SK-N-SH treated with all-trans-retinoic acid at 6 μM for 48 hours (cell line): ENCODE results near the gene GRK5.

ENCODE experiments used
- ATAC-seq: fragments of 200-7000 bp; cut with Tn5 transposase; 3 replicates; pipeline ENCODE4 v1.9.1; 2020; ENCODE audit warnings: mild to moderate bottlenecking, moderate library complexity
- ARNTL ChIP-seq: fragments of 450-650 bp; formaldehyde crosslinking; IDR thresholded peaks from 2 replicates; pipeline ENCODE4 v1.5.0; 2020; ENCODE audit warnings: low read depth, mild to moderate bottlenecking, moderate library complexity, borderline replicate concordance
- BACH2 ChIP-seq: fragments of 250-450 bp; sonication (Bioruptor Pico); IDR thresholded peaks from 2 replicates; pipeline ENCODE4 v1.9.0; 2021; ENCODE audit warnings: mild to moderate bottlenecking, borderline replicate concordance
- CSDC2 ChIP-seq: fragments of 250-450 bp; sonication (Bioruptor Pico); IDR thresholded peaks from 2 replicates; pipeline ENCODE4 v1.5.0; 2020; ENCODE audit warnings: mild to moderate bottlenecking, moderate library complexity
- CSRNP3 ChIP-seq: fragments of 250-450 bp; sonication (Bioruptor Pico); IDR thresholded peaks from 2 replicates; pipeline ENCODE4 v1.5.1; 2021; ENCODE audit warnings: mild to moderate bottlenecking, moderate library complexity
- ESRRG ChIP-seq: fragments of 250-450 bp; sonication (Bioruptor Pico); IDR thresholded peaks from 2 replicates; pipeline ENCODE4 v1.6.1; 2021; ENCODE audit warnings: mild to moderate bottlenecking
- GLIS3 ChIP-seq: fragments of 250-450 bp; sonication (Bioruptor Pico); IDR thresholded peaks from 2 replicates; pipeline ENCODE4 v1.5.0; 2020; ENCODE audit warnings: mild to moderate bottlenecking, moderate library complexity
- ISL1 ChIP-seq: fragments of 250-450 bp; sonication (Bioruptor Pico); IDR thresholded peaks from 2 replicates; pipeline ENCODE4 v2.1.2; 2022; ENCODE audit warnings: mild to moderate bottlenecking, moderate library complexity
- OSR1 ChIP-seq: fragments of 250-450 bp; sonication (Bioruptor Pico); IDR thresholded peaks from 2 replicates; pipeline ENCODE4 v1.8.0; 2022; ENCODE audit warnings: moderate library complexity, mild to moderate bottlenecking, inconsistent platforms
- PPARA ChIP-seq: fragments of 250-450 bp; sonication (Bioruptor Pico); IDR thresholded peaks from 2 replicates; pipeline ENCODE4 v1.5.0; 2020; ENCODE audit warnings: mild to moderate bottlenecking, borderline replicate concordance
- RARB ChIP-seq: fragments of 250-450 bp; sonication (Bioruptor Pico); IDR thresholded peaks from 2 replicates; pipeline ENCODE4 v1.8.0; 2021; ENCODE audit warnings: mild to moderate bottlenecking, moderate library complexity
- SNAI2 ChIP-seq: fragments of 250-450 bp; sonication (Bioruptor Pico); IDR thresholded peaks from 2 replicates; pipeline ENCODE4 v1.5.0; 2020; ENCODE audit warnings: mild to moderate bottlenecking, moderate library complexity
- TCF4 ChIP-seq: fragments of 250-450 bp; sonication (Bioruptor Pico); IDR thresholded peaks from 2 replicates; pipeline ENCODE4 v1.8.0; 2021; ENCODE audit warnings: mild to moderate bottlenecking, moderate library complexity, borderline replicate concordance
- TOX ChIP-seq: fragments of 250-450 bp; sonication (Bioruptor Pico); IDR thresholded peaks from 2 replicates; pipeline ENCODE4 v1.8.0; 2021; ENCODE audit warnings: mild to moderate bottlenecking, moderate library complexity, borderline replicate concordance
- ZC3H10 ChIP-seq: fragments of 250-450 bp; sonication (Bioruptor Pico); IDR thresholded peaks from 2 replicates; pipeline ENCODE4 v1.5.1; 2021; ENCODE audit warnings: mild to moderate bottlenecking, moderate library complexity
- ZFP3 ChIP-seq: fragments of 250-450 bp; sonication (Bioruptor Pico); IDR thresholded peaks from 2 replicates; pipeline ENCODE4 v1.5.0; 2020; ENCODE audit warnings: mild to moderate bottlenecking, moderate library complexity
- ZFP30 ChIP-seq: fragments of 450-650 bp; formaldehyde crosslinking; IDR thresholded peaks from 2 replicates; pipeline ENCODE4 v1.5.0; 2022; ENCODE audit warnings: mild to moderate bottlenecking, moderate library complexity
- ZNF565 ChIP-seq: fragments of 450-650 bp; formaldehyde crosslinking; conservative IDR thresholded peaks from 2 replicates; pipeline ENCODE4 v1.5.0; 2020; ENCODE audit warnings: low read depth, mild to moderate bottlenecking, moderate library complexity
- ZNF70 ChIP-seq: fragments of 450-650 bp; formaldehyde crosslinking; IDR thresholded peaks from 2 replicates; pipeline ENCODE4 v1.5.0; 2020; ENCODE audit warnings: mild to moderate bottlenecking, moderate library complexity
- TF ChIP-seq, protein P1 (sequence below): fragments of 250-450 bp; sonication (Bioruptor Pico); IDR thresholded peaks from 2 replicates; pipeline ENCODE4 v1.8.0; 2020; ENCODE audit warnings: mild to moderate bottlenecking, moderate library complexity, borderline replicate concordance
- TF ChIP-seq, protein P2 (sequence below): fragments of 250-450 bp; sonication (Bioruptor Pico); IDR thresholded peaks from 2 replicates; pipeline ENCODE4 v1.5.0; 2020; ENCODE audit warnings: mild to moderate bottlenecking, moderate library complexity

The GRK5 gene

DNA sequence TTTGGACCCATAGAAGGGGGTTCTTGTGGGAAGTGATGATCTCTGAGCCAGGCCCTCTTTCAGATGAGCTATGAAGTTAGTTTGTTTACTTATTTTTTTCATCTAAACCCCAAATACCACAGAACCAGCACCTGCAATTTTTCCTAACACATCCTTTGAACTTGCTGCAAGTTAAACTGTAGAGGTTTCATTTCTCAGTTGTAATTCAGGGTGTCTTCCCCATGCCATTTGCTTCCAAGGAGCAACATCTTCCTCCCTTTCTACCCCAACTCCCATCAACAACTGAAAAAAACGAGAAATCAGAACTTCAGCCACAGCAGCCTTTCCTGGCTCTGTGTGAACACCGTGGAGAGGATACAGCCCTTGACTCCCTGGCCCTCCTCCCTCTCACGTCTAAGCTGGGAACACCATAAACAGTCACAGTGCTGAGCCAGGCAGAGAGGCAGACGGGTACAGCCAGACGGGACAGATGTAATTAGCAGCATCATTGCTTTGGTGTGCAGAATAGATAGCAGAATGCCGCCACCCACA is 271.5 kb downstream of the GRK5 start:
- ATAC-seq, result peak; percentile 66; the same call in 2 of the 3 replicates
- no peak for TF ChIP-seq ZFP30 (CRISPR knock-in tag)
- no peak for TF ChIP-seq CSRNP3
- TF ChIP-seq ARNTL (CRISPR knock-in tag), result no peak
- no peak for TF ChIP-seq ISL1
- TF ChIP-seq OSR1, result no peak
- TF ChIP-seq PPARA (CRISPR knock-in tag), result no peak
- no peak for TF ChIP-seq ZFP3 (CRISPR knock-in tag)
- no peak for TF ChIP-seq ZNF565 (CRISPR knock-in tag)
- no peak for TF ChIP-seq ZC3H10 (CRISPR knock-in tag)
- no peak for TF ChIP-seq SNAI2 (CRISPR knock-in tag)
- TF ChIP-seq, protein P1, sequence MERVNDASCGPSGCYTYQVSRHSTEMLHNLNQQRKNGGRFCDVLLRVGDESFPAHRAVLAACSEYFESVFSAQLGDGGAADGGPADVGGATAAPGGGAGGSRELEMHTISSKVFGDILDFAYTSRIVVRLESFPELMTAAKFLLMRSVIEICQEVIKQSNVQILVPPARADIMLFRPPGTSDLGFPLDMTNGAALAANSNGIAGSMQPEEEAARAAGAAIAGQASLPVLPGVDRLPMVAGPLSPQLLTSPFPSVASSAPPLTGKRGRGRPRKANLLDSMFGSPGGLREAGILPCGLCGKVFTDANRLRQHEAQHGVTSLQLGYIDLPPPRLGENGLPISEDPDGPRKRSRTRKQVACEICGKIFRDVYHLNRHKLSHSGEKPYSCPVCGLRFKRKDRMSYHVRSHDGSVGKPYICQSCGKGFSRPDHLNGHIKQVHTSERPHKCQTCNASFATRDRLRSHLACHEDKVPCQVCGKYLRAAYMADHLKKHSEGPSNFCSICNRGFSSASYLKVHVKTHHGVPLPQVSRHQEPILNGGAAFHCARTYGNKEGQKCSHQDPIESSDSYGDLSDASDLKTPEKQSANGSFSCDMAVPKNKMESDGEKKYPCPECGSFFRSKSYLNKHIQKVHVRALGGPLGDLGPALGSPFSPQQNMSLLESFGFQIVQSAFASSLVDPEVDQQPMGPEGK (CRISPR knock-in tag), result no peak
- no peak for TF ChIP-seq TCF4
- TF ChIP-seq TOX, result no peak
- TF ChIP-seq RARB, result no peak
- TF ChIP-seq ZNF70 (CRISPR knock-in tag), result no peak
- no peak for TF ChIP-seq ESRRG (CRISPR knock-in tag)
- TF ChIP-seq, protein P2, sequence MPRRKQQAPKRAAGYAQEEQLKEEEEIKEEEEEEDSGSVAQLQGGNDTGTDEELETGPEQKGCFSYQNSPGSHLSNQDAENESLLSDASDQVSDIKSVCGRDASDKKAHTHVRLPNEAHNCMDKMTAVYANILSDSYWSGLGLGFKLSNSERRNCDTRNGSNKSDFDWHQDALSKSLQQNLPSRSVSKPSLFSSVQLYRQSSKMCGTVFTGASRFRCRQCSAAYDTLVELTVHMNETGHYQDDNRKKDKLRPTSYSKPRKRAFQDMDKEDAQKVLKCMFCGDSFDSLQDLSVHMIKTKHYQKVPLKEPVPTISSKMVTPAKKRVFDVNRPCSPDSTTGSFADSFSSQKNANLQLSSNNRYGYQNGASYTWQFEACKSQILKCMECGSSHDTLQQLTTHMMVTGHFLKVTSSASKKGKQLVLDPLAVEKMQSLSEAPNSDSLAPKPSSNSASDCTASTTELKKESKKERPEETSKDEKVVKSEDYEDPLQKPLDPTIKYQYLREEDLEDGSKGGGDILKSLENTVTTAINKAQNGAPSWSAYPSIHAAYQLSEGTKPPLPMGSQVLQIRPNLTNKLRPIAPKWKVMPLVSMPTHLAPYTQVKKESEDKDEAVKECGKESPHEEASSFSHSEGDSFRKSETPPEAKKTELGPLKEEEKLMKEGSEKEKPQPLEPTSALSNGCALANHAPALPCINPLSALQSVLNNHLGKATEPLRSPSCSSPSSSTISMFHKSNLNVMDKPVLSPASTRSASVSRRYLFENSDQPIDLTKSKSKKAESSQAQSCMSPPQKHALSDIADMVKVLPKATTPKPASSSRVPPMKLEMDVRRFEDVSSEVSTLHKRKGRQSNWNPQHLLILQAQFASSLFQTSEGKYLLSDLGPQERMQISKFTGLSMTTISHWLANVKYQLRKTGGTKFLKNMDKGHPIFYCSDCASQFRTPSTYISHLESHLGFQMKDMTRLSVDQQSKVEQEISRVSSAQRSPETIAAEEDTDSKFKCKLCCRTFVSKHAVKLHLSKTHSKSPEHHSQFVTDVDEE (CRISPR knock-in tag), result no peak
- TF ChIP-seq BACH2 (CRISPR knock-in tag), result no peak
- no peak for TF ChIP-seq GLIS3 (CRISPR knock-in tag)

GRCh38 chr10:119479532-119479931 is 272.2 kb downstream of the GRK5 start:
- no peak for ATAC-seq
- TF ChIP-seq TCF4 (no peak), BACH2 (CRISPR knock-in tag) (no peak), CSDC2 (CRISPR knock-in tag) (no peak), ZNF70 (CRISPR knock-in tag) (no peak), ZNF565 (CRISPR knock-in tag) (no peak), CSRNP3 (no peak), PPARA (CRISPR knock-in tag) (no peak), ESRRG (CRISPR knock-in tag) (no peak), ARNTL (CRISPR knock-in tag) (no peak), TOX (no peak)
- TF ChIP-seq, protein P2 (CRISPR knock-in tag), result no peak
